GM19438 (cell line): ENCODE measurements around the gene GRIN2A.

Experiments
- ATAC-seq: cut with Tn5 transposase; IDR thresholded peaks from one replicate; pipeline ENCODE4 v1.9.1; 2021; ENCODE audit warnings: low read depth; ENCODE audit not compliant: unreplicated experiment

The GRIN2A gene

DNA sequence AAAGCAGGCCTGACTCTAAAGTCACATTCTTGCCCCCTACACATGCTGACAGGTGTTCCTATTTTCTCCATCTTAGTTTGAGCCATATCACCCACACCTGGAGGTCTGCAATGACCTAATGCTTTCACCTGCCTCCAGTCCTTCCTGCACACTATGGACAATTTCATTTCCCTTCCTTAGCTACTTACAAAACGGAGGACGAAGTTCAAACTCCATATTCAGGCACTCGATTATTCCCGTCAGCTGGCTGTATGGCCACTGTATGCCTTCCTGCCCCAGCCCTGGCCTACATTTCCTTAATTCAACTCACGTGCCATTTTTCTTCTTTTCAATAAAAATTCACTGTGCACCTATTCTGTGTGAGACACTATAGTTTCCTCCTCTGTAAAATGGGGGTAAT lies 44.9 kb downstream of the GRIN2A start:
- no peak for ATAC-seq

DNA sequence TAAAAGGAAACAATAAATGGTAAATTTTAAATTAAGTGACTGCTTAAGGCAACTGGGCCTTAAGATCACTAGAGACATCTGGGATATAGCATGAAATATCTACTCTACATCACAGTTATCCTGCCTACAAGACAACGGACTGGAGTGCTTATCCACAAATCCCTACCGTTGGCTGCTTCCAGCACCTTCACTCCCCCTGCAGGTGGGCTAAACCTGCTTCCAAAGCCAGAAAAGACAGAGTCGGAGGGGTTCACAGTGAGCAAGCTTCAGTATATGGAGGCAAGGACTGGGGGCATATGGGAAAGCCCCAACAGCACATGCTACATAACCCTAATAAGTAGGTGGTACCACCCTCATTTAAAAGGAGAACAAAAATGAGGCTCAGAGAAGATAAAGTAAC lies 45.3 kb downstream of the GRIN2A start:
- ATAC-seq, result no peak

DNA sequence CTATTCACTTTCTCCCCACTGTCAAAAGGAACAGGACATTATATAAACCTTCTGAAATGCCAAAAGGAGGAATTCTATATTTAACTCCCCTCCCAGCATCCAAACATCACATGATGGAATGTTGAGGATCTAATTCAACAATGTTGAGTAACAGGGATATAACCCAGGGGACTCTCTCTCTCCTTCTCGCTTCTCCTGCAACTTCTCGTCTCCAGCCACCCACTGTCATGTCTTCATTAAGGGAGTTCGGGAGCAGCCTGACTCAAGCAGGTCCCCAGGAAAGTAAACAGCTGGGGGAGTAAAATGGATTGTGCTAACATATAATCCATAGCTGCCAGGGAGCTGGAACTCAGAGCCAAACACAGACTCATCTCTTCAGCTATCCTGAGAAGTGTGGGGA lies 51.7 kb downstream of the GRIN2A start:
- ATAC-seq, result no peak

- no peak for ATAC-seq
Observed at GRCh38 chr16:10128397-10129258, 53.6 kb downstream of the GRIN2A start.

- no peak for ATAC-seq
Observed at GRCh38 chr16:10126686-10127085, 55.5 kb downstream of the GRIN2A start.

DNA sequence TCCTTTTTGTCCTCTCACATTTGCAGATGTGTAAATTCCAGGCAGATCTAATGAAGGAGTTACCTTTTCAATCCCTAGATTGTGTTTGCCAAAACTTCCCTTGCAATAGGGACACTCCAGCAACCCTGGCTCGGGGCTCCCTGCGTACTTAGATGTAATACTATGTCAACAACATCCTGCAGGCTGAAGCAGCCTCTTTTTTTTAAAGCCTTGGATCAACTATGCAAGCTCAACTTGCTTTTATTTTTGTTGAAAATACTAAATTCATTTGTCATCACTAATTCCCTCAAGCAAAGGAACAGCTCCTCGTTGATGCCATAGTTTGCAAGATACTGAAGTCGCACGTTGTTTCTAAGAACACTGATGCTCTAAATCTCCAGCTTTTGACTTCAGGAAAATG lies 59.1 kb downstream of the GRIN2A start:
- no peak for ATAC-seq

- no peak for ATAC-seq
Observed at GRCh38 chr16:10122546-10122945, 59.7 kb downstream of the GRIN2A start.

- ATAC-seq, result no peak
Observed at GRCh38 chr16:10121897-10122425, 60.3 kb downstream of the GRIN2A start.

- no peak for ATAC-seq
Observed at GRCh38 chr16:10121491-10121890, 60.7 kb downstream of the GRIN2A start.

GRCh38 chr16:10120953-10121352 lies 61.3 kb downstream of the GRIN2A start:
- ATAC-seq, result no peak

- no peak for ATAC-seq
Observed at GRCh38 chr16:10114409-10114808, 67.8 kb downstream of the GRIN2A start.

DNA sequence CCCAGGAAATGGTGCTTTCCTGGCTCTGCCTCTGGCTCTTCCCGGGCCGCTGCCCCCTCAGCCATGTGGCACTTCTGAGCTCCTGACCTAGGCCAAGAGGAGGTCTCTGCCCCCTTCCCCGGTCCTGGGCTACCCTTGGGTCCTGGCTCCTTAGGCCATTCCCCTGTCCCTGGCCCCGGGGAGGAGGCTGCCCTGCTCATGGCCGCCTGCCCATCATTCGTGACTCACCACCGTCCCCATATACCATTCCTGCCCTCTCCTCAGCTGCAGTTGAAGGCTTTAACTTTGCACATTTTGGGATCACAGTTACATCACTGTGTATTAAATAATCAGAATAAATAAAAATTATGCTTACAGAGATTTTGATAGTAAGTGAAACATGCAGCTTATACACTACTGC lies 69.0 kb downstream of the GRIN2A start:
- no peak for ATAC-seq

DNA sequence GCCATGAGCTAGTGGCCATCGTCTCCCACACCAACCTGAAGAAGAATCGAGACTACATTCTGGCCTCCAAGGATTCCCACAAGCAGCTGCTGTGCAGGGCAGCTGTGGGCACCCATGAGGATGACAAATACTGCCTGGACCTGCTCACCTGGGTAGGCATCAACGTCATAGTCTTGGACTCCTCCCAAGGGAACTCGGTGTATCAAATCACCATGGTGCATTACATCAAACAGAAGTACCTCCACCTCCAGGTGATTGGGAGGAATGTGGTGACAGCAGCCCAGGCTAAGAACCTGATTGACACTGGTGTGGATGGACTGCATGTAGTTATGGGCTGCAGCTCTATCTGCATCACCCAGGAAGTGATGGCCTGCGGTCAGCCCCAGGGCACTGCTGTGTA lies 70.2 kb downstream of the GRIN2A start:
- ATAC-seq, result no peak

DNA sequence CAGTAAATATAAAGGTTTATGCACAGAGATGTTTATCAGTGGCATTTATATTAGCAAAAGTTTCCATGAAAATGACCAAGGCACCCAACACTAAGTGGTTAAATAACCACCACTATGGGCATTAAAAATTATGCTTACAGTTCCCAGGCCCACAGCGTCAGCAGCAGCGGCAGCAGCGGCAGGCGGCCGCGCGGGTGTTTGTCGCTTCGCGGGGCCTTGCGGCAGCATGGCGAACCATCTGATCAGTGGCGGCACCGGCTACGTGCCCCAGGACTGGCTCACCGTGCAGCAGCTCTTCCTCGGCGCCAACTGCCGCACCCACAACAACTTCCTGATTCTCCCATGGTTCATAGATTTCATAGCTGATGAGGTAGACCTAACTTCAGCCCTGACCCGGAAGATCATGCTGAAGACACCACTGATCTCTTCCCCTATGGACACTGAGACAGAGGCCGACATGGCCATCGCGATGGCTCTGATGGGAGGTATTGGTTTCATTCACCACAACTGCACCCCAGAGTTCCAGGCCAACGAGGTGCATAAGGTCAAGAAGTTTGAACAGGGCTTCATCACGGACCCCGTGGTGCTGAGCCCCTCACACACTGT lies 71.0 kb downstream of the GRIN2A start:
- no peak for ATAC-seq

GRCh38 chr16:10110552-10110951 lies 71.7 kb downstream of the GRIN2A start:
- no peak for ATAC-seq

- ATAC-seq, result no peak
Observed at GRCh38 chr16:10107081-10107480, 75.1 kb downstream of the GRIN2A start.

GRCh38 chr16:10103700-10104099 lies 78.5 kb downstream of the GRIN2A start:
- no peak for ATAC-seq

DNA sequence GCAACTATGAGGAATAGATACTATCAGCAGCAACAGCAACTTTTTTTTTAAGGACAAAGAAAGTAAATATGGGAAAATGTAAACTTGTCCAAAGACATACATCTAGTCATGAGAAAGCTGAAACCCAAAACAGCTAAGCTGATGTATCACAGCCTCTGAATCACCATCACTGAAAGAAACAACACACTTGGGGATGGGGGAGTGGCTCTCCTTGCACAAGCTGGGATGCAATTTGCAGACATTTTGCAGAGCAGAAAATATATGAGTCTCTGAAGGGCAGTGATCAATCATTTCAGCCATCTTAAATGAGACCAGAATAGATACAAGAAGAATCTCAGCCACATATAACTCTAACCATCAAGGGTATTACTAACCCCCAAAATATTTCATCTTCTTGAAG lies 79.1 kb downstream of the GRIN2A start:
- no peak for ATAC-seq

- ATAC-seq, result no peak
Observed at GRCh38 chr16:10100829-10101228, 81.4 kb downstream of the GRIN2A start.

GRCh38 chr16:10098991-10099390 lies 83.2 kb downstream of the GRIN2A start:
- no peak for ATAC-seq

- ATAC-seq, result no peak
Observed at GRCh38 chr16:10097271-10097670, 85.0 kb downstream of the GRIN2A start.

- no peak for ATAC-seq
Observed at GRCh38 chr16:10093576-10093975, 88.7 kb downstream of the GRIN2A start.
